Peyer's patch (tissue), 4 donors: ENCODE measurements around the gene C4orf17. TPM values are rescaled to one million over a fixed set of nuclear protein-coding genes. Genes with fewer than 3 reads are reported as not detected.

Source experiments
- DNase-seq, 3 donors: peaks; one replicate each; pipeline ENCODE4 v3.0.0-alpha.2; 2017 to 2019
- H3K27ac ChIP-seq, 4 donors: fragments of 200-600 bp; sonication (generic); one replicate each; pipeline ENCODE4 v1.5.1; 2016 to 2019
- H3K27me3 ChIP-seq, 2 donors: fragments of 200-600 bp; sonication (generic); one replicate each; pipeline ENCODE4 v1.5.1; 2019
- H3K36me3 ChIP-seq, 3 donors: fragments of 200-600 bp; sonication (generic); one replicate each; pipeline ENCODE4 v1.5.1; 2016 to 2019
- H3K4me1 ChIP-seq, 4 donors: fragments of 200-600 bp; sonication (generic); one replicate each; pipeline ENCODE4 v1.5.1; 2016 to 2019
- H3K4me3 ChIP-seq, 4 donors: fragments of 200-600 bp; sonication (generic); 1 replicate in 3 of 4; 2 replicates in 1 of 4; pipeline ENCODE4 v1.5.1; 2016 to 2019; ENCODE audit warnings: mild to moderate bottlenecking in 1 of 4
- H3K9me3 ChIP-seq, 4 donors: fragments of 200-600 bp; sonication (generic); one replicate each; pipeline ENCODE4 v1.5.1; 2016 to 2019; ENCODE audit warnings: mild to moderate bottlenecking in 1 of 4
- POLR2A ChIP-seq, 2 donors: fragments of 450-650 bp; IDR thresholded peaks; one replicate each; pipeline ENCODE4 v1.5.1; 2017; ENCODE audit warnings: antibody characterized with exemption in 2 of 2, mild to moderate bottlenecking in 2 of 2, moderate library complexity in 2 of 2
- total RNA-seq, 4 donors: library from RNA; depleted of rRNA; stranded (reverse); fragments of >200 nt; gene quantifications; one replicate each; pipeline ENCODE4 v1.1.0, GENCODE V29; 2016
- TF ChIP-seq, protein P1 (sequence below), 6 experiments: fragments of 450-650 bp in 4 of 6; fragments of 200-600 bp in 2 of 6; sonication (generic) in 1 of 6; IDR thresholded peaks; one replicate each; pipeline ENCODE4 v1.5.1; 2017 to 2019; ENCODE audit warnings: antibody characterized with exemption in 6 of 6, mild to moderate bottlenecking in 3 of 6, moderate library complexity in 1 of 6

C4orf17 gene
- total RNA-seq, 4 donors from 2014 or later: not detected

DNA sequence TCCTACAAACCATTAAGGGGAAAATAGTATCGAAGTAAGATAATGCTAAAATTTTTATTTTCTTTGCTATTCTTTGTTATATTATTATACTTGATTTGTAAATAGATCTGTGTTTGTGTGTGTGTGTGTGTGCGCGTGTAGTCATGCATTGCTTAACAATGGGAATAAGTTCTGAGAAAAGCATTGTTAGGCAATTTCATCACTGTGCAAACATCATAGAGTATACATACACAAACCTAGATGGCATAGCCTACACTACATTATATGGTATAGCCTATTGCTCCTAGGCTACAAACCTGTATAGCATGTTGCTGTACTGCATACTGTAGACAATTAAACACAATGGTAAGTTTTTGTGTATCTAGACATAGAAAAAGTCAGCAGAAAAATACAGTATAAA is 80.9 kb downstream of the C4orf17 start:
- no peaks in the 10 kb centered on the region for H3K9me3 ChIP-seq
- no peaks in the 10 kb centered on the region for H3K27me3 ChIP-seq
- TF ChIP-seq, protein P1, sequence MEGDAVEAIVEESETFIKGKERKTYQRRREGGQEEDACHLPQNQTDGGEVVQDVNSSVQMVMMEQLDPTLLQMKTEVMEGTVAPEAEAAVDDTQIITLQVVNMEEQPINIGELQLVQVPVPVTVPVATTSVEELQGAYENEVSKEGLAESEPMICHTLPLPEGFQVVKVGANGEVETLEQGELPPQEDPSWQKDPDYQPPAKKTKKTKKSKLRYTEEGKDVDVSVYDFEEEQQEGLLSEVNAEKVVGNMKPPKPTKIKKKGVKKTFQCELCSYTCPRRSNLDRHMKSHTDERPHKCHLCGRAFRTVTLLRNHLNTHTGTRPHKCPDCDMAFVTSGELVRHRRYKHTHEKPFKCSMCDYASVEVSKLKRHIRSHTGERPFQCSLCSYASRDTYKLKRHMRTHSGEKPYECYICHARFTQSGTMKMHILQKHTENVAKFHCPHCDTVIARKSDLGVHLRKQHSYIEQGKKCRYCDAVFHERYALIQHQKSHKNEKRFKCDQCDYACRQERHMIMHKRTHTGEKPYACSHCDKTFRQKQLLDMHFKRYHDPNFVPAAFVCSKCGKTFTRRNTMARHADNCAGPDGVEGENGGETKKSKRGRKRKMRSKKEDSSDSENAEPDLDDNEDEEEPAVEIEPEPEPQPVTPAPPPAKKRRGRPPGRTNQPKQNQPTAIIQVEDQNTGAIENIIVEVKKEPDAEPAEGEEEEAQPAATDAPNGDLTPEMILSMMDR (IDR thresholded peaks at IDR 0.05): no peak
- no peak for TF ChIP-seq POLR2A (IDR thresholded peaks at IDR 0.05)
- no peaks in the 10 kb centered on the region for H3K4me1 ChIP-seq
- no peak for DNase-seq
- no peak overlapping the region for H3K4me3 ChIP-seq
- H3K27ac ChIP-seq: no peak overlapping the region
- H3K36me3 ChIP-seq: peaks cover 0 to 19% (median 0%) of the 10 kb centered on the region in 3 donors

Other genes with a start within 250 kb of the C4orf17 start
- not detected for gene ADH1A, start 220.0 kb upstream of the C4orf17 start, total RNA-seq
- gene ADH1B, start 189.6 kb upstream of the C4orf17 start, total RNA-seq: 100 to 1,000 TPM in 2 of 4 donors, 10 to 100 TPM in 2; 72.0 to 367 (median 194) TPM
- 100 to 1,000 TPM in 1 of 4 donors, 10 to 100 TPM in 3; 62.7 to 129 (median 87.7) TPM for gene ADH1C, start 158.3 kb upstream of the C4orf17 start, total RNA-seq
- gene ADH7, start 75.7 kb upstream of the C4orf17 start, total RNA-seq: not detected
- 1 to 10 TPM; 3.8 to 8.4 (median 5.7) TPM for gene TRMT10A, start 53.0 kb downstream of the C4orf17 start, total RNA-seq
- 100 to 1,000 TPM in 3 of 4 donors, 1 to 10 TPM in 1; 8.3 to 475 (median 299) TPM for gene MTTP, start 63.8 kb downstream of the C4orf17 start, total RNA-seq
- not detected for gene C4orf54, start 146.8 kb downstream of the C4orf17 start, total RNA-seq